BLaER1 treated with 17β-estradiol and CSF1 and Interleukin-3, amounts not matched to agents 10 nM and 100 nM (cell line): ENCODE measurements around the gene PPP1R13L.

Experiments used
- H3K27ac ChIP-seq, 11 experiments: shearing (Covaris generic); formaldehyde crosslinking; 2 replicates each; pipeline ENCODE4 v1.8.1; 2022
- H3K27me3 ChIP-seq, 11 experiments: shearing (Covaris generic); formaldehyde crosslinking; 2 replicates each; pipeline ENCODE4 v1.8.1; 2022
- H3K36me3 ChIP-seq, 11 experiments: shearing (Covaris generic); formaldehyde crosslinking; 2 replicates each; pipeline ENCODE4 v1.8.1; 2022
- H3K4me1 ChIP-seq, 10 experiments: shearing (Covaris generic); formaldehyde crosslinking; 2 replicates each; pipeline ENCODE4 v1.8.1; 2022
- H3K4me2 ChIP-seq, 11 experiments: shearing (Covaris generic); formaldehyde crosslinking; 2 replicates each; pipeline ENCODE4 v1.8.1; 2022
- H3K4me3 ChIP-seq, 10 experiments: shearing (Covaris generic); formaldehyde crosslinking; 2 replicates each; pipeline ENCODE4 v1.8.1; 2022
- H3K9ac ChIP-seq, 11 experiments: shearing (Covaris generic); formaldehyde crosslinking; 2 replicates each; pipeline ENCODE4 v1.8.1; 2022
- H3K9me3 ChIP-seq, 11 experiments: shearing (Covaris generic); formaldehyde crosslinking; replicated peaks in 1 of 11; 2 replicates each; pipeline ENCODE4 v1.8.1; 2022
- H4K20me1 ChIP-seq, 11 experiments: shearing (Covaris generic); formaldehyde crosslinking; 2 replicates each; pipeline ENCODE4 v1.8.1; 2022
- Cebpa-rat ChIP-seq, 11 experiments: shearing (Covaris generic); IDR thresholded peaks; 2 replicates each; pipeline ENCODE4 v1.8.1; 2022

The PPP1R13L gene

DNA sequence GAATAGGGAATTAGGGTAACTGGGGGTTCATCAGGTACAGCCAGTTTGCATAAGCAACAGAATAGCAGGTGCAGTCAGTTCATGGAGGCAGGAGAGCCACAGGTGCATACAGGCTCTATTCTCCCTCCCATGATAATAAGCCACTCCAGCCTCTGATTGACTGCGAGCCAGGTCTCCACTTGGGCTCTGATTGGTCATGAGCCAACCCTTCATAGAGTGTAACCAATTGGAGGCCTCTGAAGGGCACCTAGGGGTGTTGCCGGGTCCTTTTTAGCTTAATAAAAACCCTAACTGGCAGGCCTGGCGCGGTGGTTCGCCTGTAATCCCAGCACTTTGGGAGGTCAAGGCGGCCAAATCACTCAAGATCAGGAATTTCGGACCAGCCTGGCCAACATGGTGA, 73.5 kb downstream of the PPP1R13L start:
- peaks cover 0 to 23% (median 6%) of the 10 kb centered on the region in 10 experiments; a peak in 16 of 20 replicates for H3K4me1 ChIP-seq
- no peaks in the 10 kb centered on the region for H3K9me3 ChIP-seq
- H3K4me3 ChIP-seq, result no peak overlapping the region
- H4K20me1 ChIP-seq, result no peaks in the 10 kb centered on the region
- H3K36me3 ChIP-seq, result no peaks in the 10 kb centered on the region
- no peaks in the 10 kb centered on the region for H3K27me3 ChIP-seq
- H3K9ac ChIP-seq, result no peak overlapping the region
- H3K4me2 ChIP-seq, result no peak overlapping the region
- H3K27ac ChIP-seq, result no peak overlapping the region
- no peak for TF ChIP-seq Cebpa-rat (IDR thresholded peaks at IDR 0.05)
